SK-N-SH (cell line): ENCODE data around the gene TINAG.

Experiments used
- MAX ChIP-seq: IDR thresholded peaks from 2 replicates; pipeline ENCODE4 v1.4.0; 2012; ENCODE audit warnings: low read depth
- MXI1 ChIP-seq: IDR thresholded peaks from 2 replicates; pipeline ENCODE4 v1.6.1; 2012; ENCODE audit warnings: mild to moderate bottlenecking, low read depth, low read length, improper control_type of control experiment
- TF ChIP-seq, protein P1 (sequence below): fragments of 200-600 bp; sonication (generic); IDR thresholded peaks from 2 replicates; pipeline ENCODE4 v1.6.1; 2017; ENCODE audit warnings: antibody characterized with exemption, mild to moderate bottlenecking, moderate library complexity

DNA sequence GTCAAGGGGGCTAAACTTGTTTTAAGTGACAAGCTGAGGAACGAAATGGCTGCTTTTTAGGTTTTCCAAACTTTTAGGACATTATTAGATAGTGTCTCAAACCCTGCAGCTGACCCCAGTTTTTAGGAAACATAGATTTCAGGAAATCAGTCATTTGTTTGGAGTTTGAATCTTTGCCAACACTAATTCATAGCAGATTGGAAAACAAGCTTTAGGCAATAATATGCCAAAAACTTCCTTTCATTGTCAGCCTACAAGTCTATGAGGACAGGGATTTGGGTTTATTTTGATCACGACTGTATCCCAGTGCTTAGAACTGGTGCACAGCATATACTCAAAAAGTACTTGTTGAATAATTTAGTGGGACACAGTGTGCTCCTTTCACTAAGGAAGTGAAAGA lies 123.2 kb downstream of the TINAG start:
- TF ChIP-seq, protein P1, sequence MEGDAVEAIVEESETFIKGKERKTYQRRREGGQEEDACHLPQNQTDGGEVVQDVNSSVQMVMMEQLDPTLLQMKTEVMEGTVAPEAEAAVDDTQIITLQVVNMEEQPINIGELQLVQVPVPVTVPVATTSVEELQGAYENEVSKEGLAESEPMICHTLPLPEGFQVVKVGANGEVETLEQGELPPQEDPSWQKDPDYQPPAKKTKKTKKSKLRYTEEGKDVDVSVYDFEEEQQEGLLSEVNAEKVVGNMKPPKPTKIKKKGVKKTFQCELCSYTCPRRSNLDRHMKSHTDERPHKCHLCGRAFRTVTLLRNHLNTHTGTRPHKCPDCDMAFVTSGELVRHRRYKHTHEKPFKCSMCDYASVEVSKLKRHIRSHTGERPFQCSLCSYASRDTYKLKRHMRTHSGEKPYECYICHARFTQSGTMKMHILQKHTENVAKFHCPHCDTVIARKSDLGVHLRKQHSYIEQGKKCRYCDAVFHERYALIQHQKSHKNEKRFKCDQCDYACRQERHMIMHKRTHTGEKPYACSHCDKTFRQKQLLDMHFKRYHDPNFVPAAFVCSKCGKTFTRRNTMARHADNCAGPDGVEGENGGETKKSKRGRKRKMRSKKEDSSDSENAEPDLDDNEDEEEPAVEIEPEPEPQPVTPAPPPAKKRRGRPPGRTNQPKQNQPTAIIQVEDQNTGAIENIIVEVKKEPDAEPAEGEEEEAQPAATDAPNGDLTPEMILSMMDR = no peak
- TF ChIP-seq MXI1 (no peak), MAX (no peak)
